ENCODE data around the gene PYGB.
"Not testable (repeated sequence)": the region's sequence is repeated elsewhere in the genome, so short reads cannot be mapped to it uniquely, and the experiment has no call there.

The PYGB gene

GRCh38 chr20:25296094-25297093, 48.5 kb downstream of the PYGB start:
- DNase-seq, result peak; percentile 29

- no peak for DNase-seq
Measured at GRCh38 chr20:25297141-25297905, 49.4 kb downstream of the PYGB start.

GRCh38 chr20:25299806-25300205, 51.9 kb downstream of the PYGB start:
- no peak for DNase-seq

- DNase-seq, result no peak
Measured at GRCh38 chr20:25300496-25301170, 52.7 kb downstream of the PYGB start.

GRCh38 chr20:25301357-25301920, 53.6 kb downstream of the PYGB start:
- no peak for DNase-seq

- DNase-seq, result no peak
Measured at GRCh38 chr20:25302596-25302995, 54.7 kb downstream of the PYGB start.

- no peak for DNase-seq
Measured at GRCh38 chr20:25303292-25304024, 55.6 kb downstream of the PYGB start.

- no peak for DNase-seq
Measured at GRCh38 chr20:25304025-25304549, 56.2 kb downstream of the PYGB start.

- no peak for DNase-seq
Measured at GRCh38 chr20:25306991-25307903, 59.4 kb downstream of the PYGB start.

DNA sequence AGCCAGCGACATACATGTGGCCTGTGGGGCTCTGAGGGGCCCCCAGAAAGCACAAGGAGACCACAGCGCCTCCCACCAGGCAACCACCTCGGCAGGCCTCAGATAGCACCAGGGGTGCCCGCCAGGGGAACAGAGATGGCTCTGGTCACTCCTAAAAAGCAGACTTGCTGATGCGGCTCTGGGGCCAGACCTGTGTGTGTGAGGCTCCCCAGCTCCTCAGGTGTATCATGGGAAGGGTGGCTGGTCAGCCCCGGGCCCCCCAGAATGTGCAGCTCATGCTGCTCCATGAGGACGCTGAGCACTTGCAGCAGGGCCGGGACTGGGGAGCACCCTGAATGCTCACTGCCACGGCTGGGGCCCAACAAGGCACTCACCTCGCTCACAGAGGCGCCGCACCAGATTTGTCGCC, 60.2 kb downstream of the PYGB start:
- DNase-seq, result no peak

DNA sequence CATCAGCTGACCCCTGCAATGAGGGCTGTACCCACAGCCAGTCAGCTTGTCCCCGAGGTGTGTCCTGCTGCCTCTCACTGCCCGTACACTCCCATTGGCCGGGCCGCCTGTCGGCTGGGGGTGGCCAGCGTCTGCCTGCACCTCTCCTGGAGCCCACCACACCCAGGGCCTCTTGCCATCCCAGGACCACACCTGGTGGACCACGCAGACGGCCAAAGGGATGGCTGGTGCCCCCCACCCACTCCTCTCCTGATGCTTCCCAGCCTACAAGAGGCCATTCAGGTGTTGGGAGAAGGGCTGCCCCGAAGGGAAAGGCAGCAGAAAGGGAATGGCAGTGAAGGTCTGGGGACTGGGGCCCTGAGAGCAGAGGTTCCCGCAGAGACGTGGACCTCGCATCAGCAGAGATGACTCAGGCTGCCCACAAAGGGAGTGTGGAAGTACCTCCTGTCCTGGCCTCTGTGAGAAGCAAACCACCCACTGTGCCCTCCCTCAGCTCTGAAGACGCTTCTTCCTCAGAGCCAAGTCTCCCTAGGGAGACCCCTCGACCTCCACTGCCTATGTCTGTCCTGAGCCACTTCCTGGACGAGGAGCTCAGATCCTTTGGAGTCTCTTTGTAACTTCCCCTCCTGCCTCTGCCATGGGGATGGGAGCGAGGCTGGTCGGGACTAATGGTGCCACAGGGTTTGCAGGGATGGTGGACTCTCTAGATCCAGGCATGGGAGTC, 60.9 kb downstream of the PYGB start:
- DNase-seq, result no peak

DNA sequence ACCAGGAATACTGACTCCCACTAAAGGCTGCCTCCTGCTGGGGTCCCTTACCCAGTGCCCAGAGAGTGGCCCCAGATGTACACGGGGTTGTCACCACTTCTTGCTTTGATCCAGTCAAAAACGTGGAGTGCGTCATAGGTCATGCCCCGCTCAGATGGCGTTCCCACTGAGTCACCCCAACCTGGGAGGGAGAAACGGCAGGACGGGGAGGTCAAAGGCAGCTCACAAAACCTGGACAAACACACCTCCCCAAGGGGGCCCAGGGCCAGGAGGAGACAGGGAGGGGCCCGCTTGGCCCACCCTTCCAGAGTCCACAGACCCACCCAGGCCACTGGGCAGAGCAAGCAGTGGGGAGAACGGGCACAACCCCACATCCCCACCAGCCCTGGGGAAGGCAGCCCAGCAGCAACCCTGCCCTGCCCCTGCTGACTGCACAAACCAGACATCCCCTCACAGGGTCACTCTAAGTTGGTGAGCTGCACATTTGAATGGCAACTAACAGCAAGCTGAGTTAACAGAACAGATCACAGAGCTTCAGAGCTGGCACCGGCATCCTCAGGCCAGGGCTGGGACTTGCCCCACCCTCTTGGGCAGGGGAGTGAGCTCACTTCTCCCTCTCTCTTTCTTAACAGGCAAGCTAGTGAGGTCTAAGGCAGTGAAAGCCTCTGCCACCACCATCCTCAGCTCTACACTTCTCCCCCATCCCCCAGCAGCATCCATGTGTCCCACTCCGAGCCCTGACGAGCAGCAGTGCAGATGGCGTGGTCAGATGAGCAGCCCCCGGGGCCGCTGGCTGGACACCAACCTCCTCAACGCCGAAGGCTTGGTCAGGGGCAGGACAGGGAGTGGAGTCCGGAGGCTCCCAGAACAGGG, 61.7 kb downstream of the PYGB start:
- DNase-seq, result peak; percentile 50

- DNase-seq, result peak; percentile 87
Measured at GRCh38 chr20:25310268-25310920, 62.5 kb downstream of the PYGB start.

- DNase-seq, result no peak
Measured at GRCh38 chr20:25310921-25311728, 63.2 kb downstream of the PYGB start.

DNA sequence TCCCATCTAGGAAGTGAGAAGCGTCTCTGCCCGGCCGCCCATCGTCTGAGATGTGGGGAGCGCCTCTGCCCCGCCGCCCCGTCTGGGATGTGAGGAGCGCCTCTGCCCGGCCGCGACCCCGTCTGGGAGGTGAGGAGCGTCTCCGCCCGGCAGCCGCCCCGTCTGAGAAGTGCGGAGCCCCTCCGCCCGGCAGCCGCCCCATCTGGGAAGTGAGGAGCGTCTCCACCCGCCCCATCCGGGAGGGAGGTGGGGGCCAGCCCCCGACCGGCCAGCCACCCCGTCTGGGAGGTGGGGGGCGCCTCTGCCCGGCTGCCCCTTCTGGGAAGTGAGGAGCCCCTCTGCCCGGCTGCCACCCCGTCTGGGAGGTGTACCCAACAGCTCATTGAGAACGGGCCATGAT, 64.8 kb downstream of the PYGB start:
- DNase-seq, result not testable (repeated sequence)

DNA sequence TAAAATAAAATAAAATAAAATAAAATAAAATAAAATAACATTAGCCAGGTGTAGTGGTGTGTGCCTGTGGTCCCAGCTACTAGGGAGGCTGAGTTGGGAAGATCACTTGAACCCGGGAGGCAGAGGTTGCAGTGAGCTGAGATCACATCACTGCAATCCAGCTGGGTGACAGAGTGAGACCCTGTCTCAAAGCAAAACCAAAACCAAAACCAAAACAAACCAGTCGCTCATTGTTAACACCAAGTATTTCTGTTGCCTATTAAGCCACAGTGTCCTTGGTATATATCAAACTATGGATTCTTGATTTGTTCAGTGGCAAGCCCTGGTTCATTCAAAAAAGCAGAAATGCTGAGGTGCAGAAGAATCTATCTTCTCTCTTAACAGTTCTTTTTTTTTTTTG, 65.7 kb downstream of the PYGB start:
- DNase-seq, result peak; percentile 35

Measured in activated CD4-positive, alpha-beta T cell treated with anti-CD3 and anti-CD28 coated beads, Interleukin-10, Interleukin-2, amounts not matched to agents 100 ng/mL and 50 ng/mL, durations not matched to agents 16 hours and 8 hours (primary cell).